Measurements from ENCODE around the gene KCTD8. TPM values are rescaled to one million over a fixed set of nuclear protein-coding genes. Genes with fewer than 3 reads are reported as not detected.

KCTD8 gene
- 0.80 and 0.88 TPM in 2 replicates for total RNA-seq
- polyA plus RNA-seq: 0.36 and 0.60 TPM in 2 replicates
- 0.34 and 0.37 TPM in 2 replicates for polyA plus RNA-seq (2011; cell fraction: cytosol; rRNA removed)
- 0.49 and 1.6 TPM in 2 replicates for polyA plus RNA-seq (2011; cell fraction: nucleus; rRNA removed)
- not detected in 2 replicates for polyA plus RNA-seq (2012)
- polyA minus RNA-seq: 0.51 and 0.75 TPM in 2 replicates
- polyA minus RNA-seq (2011; cell fraction: cytosol; rRNA and poly(A)+ RNA removed): not detected
- polyA minus RNA-seq (2011; cell fraction: nucleus; rRNA and poly(A)+ RNA removed): 1.7 and 6.9 TPM in 2 replicates
- Bru-seq, nascent RNA: percentile 43 among the genes with signal in this experiment
- percentile 34 among the genes with signal in this experiment for BruChase-seq, experiment 1, labeled RNA remaining after a 6-hour chase
- percentile 47 among the genes with signal in this experiment for BruChase-seq, experiment 2, labeled RNA remaining after a 2-hour chase
- long read RNA-seq: 0 reads

DNA sequence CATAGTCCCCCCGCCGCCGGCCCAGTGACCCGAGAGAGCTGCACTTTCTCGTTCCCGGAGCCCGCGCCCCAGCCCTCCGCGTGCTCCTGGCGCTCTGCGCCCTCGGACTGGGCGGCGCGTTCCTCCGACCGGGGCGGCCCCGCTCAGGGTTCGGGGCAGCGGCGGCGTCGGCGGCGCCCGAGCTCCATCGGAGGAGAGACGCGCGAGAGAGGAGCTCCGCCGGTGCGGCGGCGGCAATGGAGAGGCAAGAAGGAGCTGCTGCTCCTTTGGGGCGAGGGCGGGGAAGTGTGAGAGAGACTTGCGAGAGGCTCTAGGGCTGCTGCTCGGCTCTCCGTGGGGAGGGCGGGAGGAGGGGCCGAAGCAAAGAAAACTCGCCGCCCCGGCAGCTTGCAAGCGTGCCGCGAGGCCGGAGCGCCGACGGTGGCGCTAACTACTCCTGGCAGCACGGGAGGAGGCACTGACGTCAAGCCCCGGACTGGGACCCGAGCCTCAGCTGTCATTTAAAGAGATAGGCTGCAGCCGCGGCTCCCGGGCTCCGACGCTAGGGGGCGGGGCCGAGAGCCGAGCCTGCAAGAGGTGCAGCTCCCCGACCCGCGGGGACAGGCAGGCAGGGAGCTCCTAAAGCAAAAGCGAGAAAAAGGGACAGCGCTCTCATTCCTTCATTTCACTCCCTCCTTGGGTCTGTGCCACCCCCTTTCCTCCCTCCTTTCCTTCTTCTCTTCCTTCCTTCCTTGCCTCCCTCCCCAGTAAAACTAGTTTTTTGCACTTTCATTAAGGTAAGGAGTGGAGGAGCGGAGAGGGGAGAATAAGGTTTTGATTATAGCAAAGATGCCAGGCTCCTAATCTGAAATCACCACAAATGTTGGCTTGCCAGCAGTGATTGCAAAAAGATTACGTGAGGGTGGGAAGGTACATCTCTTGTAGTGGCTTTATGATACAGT is at the start of gene KCTD8:
Gene KCTD8 (minus strand): TSS at position 289 of the 941 bp plus-strand sequence.
- H3K4me3 ChIP-seq (replicated peaks in 1 of 3; ENCODE audit: insufficient read depth in 1 of 3, low read depth in 1 of 3, low read length in 3 of 3): peak within 1 kb of the TSS in 2 of 3 experiments; percentile 30 to 36
- H3K9me1 ChIP-seq (replicated peaks; ENCODE audit: control insufficient read depth, extremely low read depth, insufficient read depth, low read length): no peaks in the 10 kb centered on the region
- ChIA-PET CTCF (interaction anchor here (0.7 to 2.2 kb wide), 17 partner anchors 10 to 1317 kb away, joined by 3 to 10 read pairs (median 4); partner anchors contain the start of gene GUF1), POLR2A (no interaction called here)
- peaks cover 25 to 66% of the 10 kb centered on the region in 2 experiments for H3K27me3 ChIP-seq (ENCODE audit: control insufficient read depth in 2 of 2, insufficient read depth in 2 of 2, low read length in 2 of 2)
- H4K20me1 ChIP-seq (replicated peaks; ENCODE audit: control insufficient read depth, extremely low read depth, insufficient read depth, low read length): no peaks in the 10 kb centered on the region
- H2AFZ ChIP-seq (ENCODE audit: low read depth, low read length): peak within 1 kb of the TSS; percentile 92
- H3K79me2 ChIP-seq (ENCODE audit: control insufficient read depth, insufficient read depth, low read length): no peaks in the 10 kb centered on the region
- no peak within 1 kb of the TSS for H3K9ac ChIP-seq (replicated peaks; ENCODE audit: extremely low read depth, insufficient read depth, low read length)
- BruUV-seq (replicated peaks): no TSS peak
- intact Hi-C loops (cut with micrococcal nuclease) (loop anchor here (2.0 to 10.0 kb wide), 4 partner anchors 276 to 672 kb away; partner anchors contain the start of gene GNPDA2), dilution Hi-C loops (cut with MboI; ENCODE audit: extremely low pct_ligation_motif_present, low sequenced_read_pairs) (no loop called here)
- H3K4me1 ChIP-seq (ENCODE audit: control insufficient read depth, extremely low read depth, insufficient read depth, low read length): peaks cover 10% of the 10 kb centered on the region
- no peak within 1 kb of the TSS for H3K27ac ChIP-seq (ENCODE audit: insufficient read depth, low read depth, low read length)
- FAIRE-seq (peak; percentile 88), DNase-seq (ENCODE audit: low read depth, low spot score) (peak; percentile 78)
- TF ChIP-seq MYC (IDR thresholded peaks at IDR 0.05; ENCODE audit: low read depth, low read length) (no peak), JUN (IDR thresholded peaks at IDR 0.05; ENCODE audit: borderline replicate concordance, insufficient read depth, insufficient read length, low read depth) (no peak), EZH2 (IDR thresholded peaks at IDR 0.05; ENCODE audit: borderline replicate concordance, low read depth, low read length, severe bottlenecking) (peak; percentile 25), GATA2 (IDR thresholded peaks at IDR 0.05; ENCODE audit: insufficient read depth, insufficient read length, low read depth, low read length) (no peak), FOS (IDR thresholded peaks at IDR 0.05; ENCODE audit: borderline replicate concordance, insufficient read depth, low read length) (no peak), POLR2AphosphoS5 (IDR thresholded peaks at IDR 0.05; ENCODE audit: insufficient read depth, low read depth, low read length) (no peak), POLR2A (IDR thresholded peaks at IDR 0.05; ENCODE audit: low read depth, low read length) (no peak)
- TF ChIP-seq, protein P1, sequence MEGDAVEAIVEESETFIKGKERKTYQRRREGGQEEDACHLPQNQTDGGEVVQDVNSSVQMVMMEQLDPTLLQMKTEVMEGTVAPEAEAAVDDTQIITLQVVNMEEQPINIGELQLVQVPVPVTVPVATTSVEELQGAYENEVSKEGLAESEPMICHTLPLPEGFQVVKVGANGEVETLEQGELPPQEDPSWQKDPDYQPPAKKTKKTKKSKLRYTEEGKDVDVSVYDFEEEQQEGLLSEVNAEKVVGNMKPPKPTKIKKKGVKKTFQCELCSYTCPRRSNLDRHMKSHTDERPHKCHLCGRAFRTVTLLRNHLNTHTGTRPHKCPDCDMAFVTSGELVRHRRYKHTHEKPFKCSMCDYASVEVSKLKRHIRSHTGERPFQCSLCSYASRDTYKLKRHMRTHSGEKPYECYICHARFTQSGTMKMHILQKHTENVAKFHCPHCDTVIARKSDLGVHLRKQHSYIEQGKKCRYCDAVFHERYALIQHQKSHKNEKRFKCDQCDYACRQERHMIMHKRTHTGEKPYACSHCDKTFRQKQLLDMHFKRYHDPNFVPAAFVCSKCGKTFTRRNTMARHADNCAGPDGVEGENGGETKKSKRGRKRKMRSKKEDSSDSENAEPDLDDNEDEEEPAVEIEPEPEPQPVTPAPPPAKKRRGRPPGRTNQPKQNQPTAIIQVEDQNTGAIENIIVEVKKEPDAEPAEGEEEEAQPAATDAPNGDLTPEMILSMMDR (IDR thresholded peaks at IDR 0.05; ENCODE audit: extremely low read depth in 1 of 2, insufficient read depth in 1 of 2, low read depth in 1 of 2, low read length in 2 of 2): peak; percentile 73 to 83
- TF ChIP-seq, protein P2, sequence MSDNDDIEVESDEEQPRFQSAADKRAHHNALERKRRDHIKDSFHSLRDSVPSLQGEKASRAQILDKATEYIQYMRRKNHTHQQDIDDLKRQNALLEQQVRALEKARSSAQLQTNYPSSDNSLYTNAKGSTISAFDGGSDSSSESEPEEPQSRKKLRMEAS (IDR thresholded peaks at IDR 0.05; ENCODE audit: insufficient read depth, insufficient read length): no peak
- no peaks in the 10 kb centered on the region for H3K9me3 ChIP-seq (replicated peaks; ENCODE audit: control insufficient read depth, insufficient read depth, low read length)
- peak within 1 kb of the TSS; percentile 66 for H3K4me2 ChIP-seq (ENCODE audit: insufficient read depth, low read length)
- H3K36me3 ChIP-seq (ENCODE audit: control insufficient read depth in 2 of 2, extremely low read depth in 1 of 2, insufficient read depth in 2 of 2, low read length in 2 of 2): no peaks in the 10 kb centered on the region
